A549 (cell line): ENCODE data around the gene BANP. TPM values are rescaled to one million over a fixed set of nuclear protein-coding genes. Genes with fewer than 3 reads are reported as not detected.

Experiments
- ATAC-seq, 2 experiments: fragments of 200-7000 bp in 1 of 2; fragments of >200 bp in 1 of 2; cut with Nextera tagmentation in 1 of 2; cut with Tn5 transposase in 1 of 2; 3 replicates each; pipeline versions ENCODE4 v1.8.0 to v1.9.1; 2018 to 2020; ENCODE audit warnings: mild to moderate bottlenecking in 1 of 2, moderate library complexity in 1 of 2
- CTCF ChIA-PET: fragments of 300-600 bp; sonication (Branson Sonifier 250); formaldehyde crosslinking; extraction: SDS; loops from one replicate; lab custom pipeline; 2021; ENCODE audit warnings: antibody characterized with exemption, inconsistent platforms; lab: Yijun Ruan, JAX
- POLR2A ChIA-PET: fragments of 350-600 bp; formaldehyde crosslinking; extraction: SDS; loops from one replicate; lab custom pipeline; 2021; ENCODE audit warnings: antibody characterized with exemption, inconsistent platforms; lab: Yijun Ruan, JAX
- DNase-seq, 2 experiments: peaks; one replicate each; pipeline versions ENCODE4 v3.0.0 to v3.0.0-alpha.2; 2011 to 2016; ENCODE audit warnings: low read depth in 1 of 2, low spot score in 1 of 2
- FAIRE-seq: peaks from 2 replicates; lab custom pipeline; 2011; peaks lifted over from hg19 to GRCh38; lab: Jason Lieb, UNC
- H3K27ac ChIP-seq, 2 experiments: fragments of >200 bp; sonication (Bioruptor Twin); formaldehyde crosslinking; 3 replicates each; pipeline ENCODE4 v1.5.1; 2016 to 2017
- H3K4me1 ChIP-seq: fragments of >200 bp; sonication (Bioruptor Twin); formaldehyde crosslinking; 3 replicates; pipeline ENCODE4 v1.6.1; 2016
- H3K4me2 ChIP-seq: fragments of >200 bp; sonication (Bioruptor Twin); formaldehyde crosslinking; 3 replicates; pipeline ENCODE4 v1.6.1; 2016
- H3K4me3 ChIP-seq: fragments of >200 bp; sonication (Bioruptor Twin); formaldehyde crosslinking; 3 replicates; pipeline ENCODE4 v1.5.1; 2016
- H3K9me3 ChIP-seq: fragments of >200 bp; sonication (Bioruptor Twin); formaldehyde crosslinking; 3 replicates; pipeline ENCODE4 v1.6.1; 2016
- BCL3 ChIP-seq: fragments of >200 bp; sonication (Bioruptor Twin); formaldehyde crosslinking; IDR thresholded peaks from 3 replicates; pipeline ENCODE4 v1.6.1; 2016
- HDAC2 ChIP-seq: fragments of 200-600 bp; sonication (generic); IDR thresholded peaks from 2 replicates; pipeline ENCODE4 v1.6.1; 2016
- HOXB5 ChIP-seq: fragments of 250-450 bp; sonication (Bioruptor Pico); IDR thresholded peaks from 2 replicates; pipeline ENCODE4 v1.5.0; 2020; ENCODE audit warnings: mild to moderate bottlenecking, moderate library complexity
- NPAS2 ChIP-seq: fragments of 250-450 bp; sonication (Bioruptor Pico); IDR thresholded peaks from 2 replicates; pipeline ENCODE4 v1.8.0; 2022; ENCODE audit warnings: mild to moderate bottlenecking, moderate library complexity, borderline replicate concordance
- RCOR1 ChIP-seq: fragments of 150-350 bp; IDR thresholded peaks from 2 replicates; pipeline ENCODE4 v1.6.1; 2014; ENCODE audit warnings: antibody characterized with exemption, low read length, low read depth
- REST ChIP-seq: fragments of 200-600 bp; sonication (generic); IDR thresholded peaks from 2 replicates; pipeline ENCODE4 v1.6.1; 2016; ENCODE audit warnings: antibody characterized with exemption, mild to moderate bottlenecking, moderate library complexity
- RFX5 ChIP-seq: fragments of 450-650 bp; IDR thresholded peaks from 2 replicates; pipeline ENCODE4 v1.7.1; 2014; ENCODE audit warnings: antibody characterized with exemption, mild to moderate bottlenecking, moderate library complexity
- ZC3H11A ChIP-seq: fragments of 450-650 bp; IDR thresholded peaks from 2 replicates; pipeline ENCODE4 v1.6.1; 2014; ENCODE audit warnings: antibody characterized with exemption, mild to moderate bottlenecking
- WGBS: methylation state at CpG from one replicate; pipeline ENCODE4 v1.1.6; 2017; ENCODE audit errors: missing lambda C conversion rate; 5-methylcytosine and 5-hydroxymethylcytosine counted together
- polyA plus RNA-seq, 4 experiments: library from polyadenylated mRNA; depleted of rRNA in 3 of 4; stranded (reverse); fragments of >200 nt; fragmentation: RNase III in 1 of 4; extraction: RNeasy Plus Mini Kit Qiagen cat#74134 plus additional on column Dnase treatment in 1 of 4; gene quantifications; 2 replicates in 3 of 4; 3 replicates in 1 of 4; pipeline ENCODE4 v1.2.3, GENCODE V29; 2011 to 2017
- TF ChIP-seq, protein P1 (sequence below): fragments of >200 bp; sonication (Bioruptor Twin); formaldehyde crosslinking; IDR thresholded peaks from 2 replicates; pipeline ENCODE4 v1.6.1; 2016

BANP gene
- polyA plus RNA-seq, 2 of the 4 experiments (the other 2 are of a cell fraction): 17.1 to 17.2 TPM

DNA sequence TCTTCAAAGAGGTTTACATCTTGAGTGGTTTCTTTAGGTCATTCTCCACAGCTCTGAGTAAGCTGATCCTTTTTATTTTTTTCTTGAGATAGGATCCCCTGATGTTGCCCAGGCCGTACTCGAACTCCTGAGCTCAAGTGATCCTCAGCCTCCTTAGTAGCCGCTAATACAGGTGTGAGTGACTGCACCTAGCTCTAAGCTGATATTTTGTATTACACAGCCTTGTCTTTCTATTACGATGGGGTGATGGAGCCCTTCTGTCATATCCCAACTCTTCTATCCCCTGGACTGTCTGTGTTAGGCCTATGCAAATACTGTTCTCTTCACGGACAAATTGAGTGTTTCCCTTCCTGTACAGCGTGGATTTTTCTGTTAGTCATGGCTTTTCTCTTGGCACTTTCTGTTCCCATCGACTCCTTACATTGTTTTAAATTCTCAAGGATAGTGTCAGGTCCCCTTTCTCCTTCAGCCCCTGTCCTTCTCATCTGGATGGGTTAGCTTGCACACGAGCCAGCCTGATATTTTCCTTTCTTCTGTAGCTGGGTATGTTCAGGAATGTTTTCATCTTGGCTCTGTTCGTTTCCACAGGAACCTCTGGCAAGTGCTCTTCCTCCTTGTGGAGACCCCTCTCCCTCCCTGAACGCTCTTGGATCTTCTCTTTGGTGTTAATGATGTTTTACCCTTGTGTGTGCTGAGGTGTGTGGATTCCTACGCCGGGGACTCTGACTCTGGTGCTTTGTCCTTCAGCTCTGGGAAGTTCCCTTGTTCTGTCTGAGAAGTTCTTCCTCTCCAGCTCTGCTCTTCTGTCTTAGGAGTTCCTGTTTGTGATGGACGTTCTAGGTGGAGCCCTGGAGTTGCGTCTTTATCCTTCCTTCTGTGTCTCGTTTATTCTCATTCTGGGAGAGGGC lies 2.3 kb downstream of the BANP start (continued):
- TF ChIP-seq REST (no peak), ZC3H11A (no peak), RFX5 (no peak), RCOR1 (no peak), HOXB5 (CRISPR knock-in tag) (no peak), BCL3 (no peak)
- TF ChIP-seq, protein P1, sequence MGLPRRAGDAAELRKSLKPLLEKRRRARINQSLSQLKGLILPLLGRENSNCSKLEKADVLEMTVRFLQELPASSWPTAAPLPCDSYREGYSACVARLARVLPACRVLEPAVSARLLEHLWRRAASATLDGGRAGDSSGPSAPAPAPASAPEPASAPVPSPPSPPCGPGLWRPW: no peak

- no peak overlapping the region for H3K27ac ChIP-seq
- POLR2A ChIA-PET: no interaction called here
Measured at GRCh38 chr16:87954361-87954760, 3.1 kb downstream of the BANP start.

More at GRCh38 chr16:87954361-87954760, 3.1 kb downstream of the BANP start:
- Histone ChIP-seq H3K9me3 (no peaks in the 10 kb centered on the region), H3K4me3 (no peak overlapping the region), H3K4me1 (peaks cover 25% of the 10 kb centered on the region), H3K4me2 (no peak overlapping the region)
- DNase-seq (no peak), ATAC-seq (no peak), FAIRE-seq (no peak)
- CTCF ChIA-PET: interaction anchor here (1.3 to 3.9 kb wide), 2 partner anchors 9 to 28 kb away, joined by 3 to 15 read pairs; no protein-coding TSS in a partner anchor
- 89% methylated on average over 14 of the region's 14 CpGs for WGBS
- TF ChIP-seq RCOR1 (no peak), REST (no peak), NPAS2 (CRISPR knock-in tag) (no peak), HDAC2 (no peak)
